SK-MEL-5 (cell line): ENCODE results near the gene THBS2. TPM values are rescaled to one million over a fixed set of nuclear protein-coding genes. Genes with fewer than 3 reads are reported as not detected.
"Not testable (repeated sequence)": the region's sequence is repeated elsewhere in the genome, so short reads cannot be mapped to it uniquely, and the experiment has no call there.

Experiments used
- DNase-seq: peaks from one replicate; pipeline ENCODE4 v3.0.0-alpha.2; 2016; ENCODE audit warnings: low read depth, low spot score
- in situ Hi-C: cut with HindIII; loops from 2 replicates; pipeline ENCODE4 v1.10.0; 2016; ENCODE audit warnings: low sequenced_read_pairs, high pct_unique_total_duplicates, low pct_unique_long_range_greater_than_20kb
- total RNA-seq: library from RNA; depleted of rRNA; stranded (reverse); fragments of >200 nt; shearing (Covaris generic); gene quantifications from 2 replicates; pipeline ENCODE4 v1.2.3, GENCODE V29; 2014

The THBS2 gene
- total RNA-seq, 1 experiment from 2014 or later: 0.18 TPM

GRCh38 chr6:169225887-169226286 is 27.8 kb downstream of the THBS2 start:
- no peak for DNase-seq
- in situ Hi-C loops: no loop called here

DNA sequence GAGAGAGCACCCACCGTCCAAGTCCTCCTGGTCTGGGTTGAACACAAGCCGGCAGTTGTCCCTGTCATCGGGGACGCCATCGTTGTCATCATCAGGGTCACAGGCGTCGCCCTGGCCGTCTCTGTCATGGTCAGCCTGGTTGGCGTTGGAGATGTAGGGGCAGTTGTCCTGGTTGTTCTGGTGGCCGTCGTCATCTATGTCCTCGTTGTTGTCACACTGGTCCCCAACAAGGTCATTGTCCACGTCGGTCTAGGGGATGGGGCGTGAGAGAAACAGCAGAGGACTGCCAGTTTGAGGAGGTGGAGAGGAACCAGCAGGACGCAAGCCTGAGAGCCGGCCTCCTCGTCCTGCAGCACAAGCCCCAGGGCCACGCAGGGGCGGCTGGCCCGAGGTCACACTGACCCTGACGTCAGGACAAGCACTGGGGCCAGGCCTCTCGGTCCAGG is 28.5 kb downstream of the THBS2 start:
- no peak for DNase-seq
- in situ Hi-C loops: no loop called here

- in situ Hi-C loops: no loop called here
- DNase-seq: no peak
Measured at GRCh38 chr6:169224716-169225115, 28.9 kb downstream of the THBS2 start.

- DNase-seq: no peak
- in situ Hi-C loops: no loop called here
Measured at GRCh38 chr6:169224185-169224695, 29.4 kb downstream of the THBS2 start.

- in situ Hi-C loops: no loop called here
- no peak for DNase-seq
Measured at GRCh38 chr6:169223006-169223405, 30.6 kb downstream of the THBS2 start.

DNA sequence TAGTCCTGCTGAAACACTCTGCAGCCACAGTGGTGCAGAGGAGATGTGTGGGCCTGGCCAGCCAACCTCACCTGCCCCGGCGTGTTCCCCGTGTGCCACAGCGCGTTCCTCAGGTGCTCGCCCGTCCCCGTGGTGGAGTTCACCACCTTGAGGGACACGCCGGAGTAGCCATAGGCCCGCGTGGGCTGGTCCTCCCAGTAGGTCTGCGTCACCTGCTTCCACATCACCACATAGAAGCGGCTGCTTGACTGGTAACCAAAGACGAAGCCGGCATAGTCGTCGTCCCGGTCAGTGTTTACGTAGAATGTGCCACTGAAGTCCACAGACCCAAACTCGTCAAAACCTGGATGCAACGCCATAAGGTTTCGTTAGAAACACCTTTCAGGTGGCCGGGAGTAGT is 31.5 kb downstream of the THBS2 start:
- in situ Hi-C loops: no loop called here
- DNase-seq: no peak

- DNase-seq: no peak
- in situ Hi-C loops: no loop called here
Measured at GRCh38 chr6:169221264-169221663, 32.4 kb downstream of the THBS2 start.

- in situ Hi-C loops: no loop called here
- DNase-seq: no peak
Measured at GRCh38 chr6:169220068-169220964, 33.3 kb downstream of the THBS2 start.

GRCh38 chr6:169217972-169218371 is 35.7 kb downstream of the THBS2 start:
- no peak for DNase-seq
- in situ Hi-C loops: no loop called here

- in situ Hi-C loops: no loop called here
- DNase-seq: no peak
Measured at GRCh38 chr6:169216830-169217229, 36.8 kb downstream of the THBS2 start.

GRCh38 chr6:169215201-169215681 is 38.4 kb downstream of the THBS2 start:
- in situ Hi-C loops: no loop called here
- no peak for DNase-seq

DNA sequence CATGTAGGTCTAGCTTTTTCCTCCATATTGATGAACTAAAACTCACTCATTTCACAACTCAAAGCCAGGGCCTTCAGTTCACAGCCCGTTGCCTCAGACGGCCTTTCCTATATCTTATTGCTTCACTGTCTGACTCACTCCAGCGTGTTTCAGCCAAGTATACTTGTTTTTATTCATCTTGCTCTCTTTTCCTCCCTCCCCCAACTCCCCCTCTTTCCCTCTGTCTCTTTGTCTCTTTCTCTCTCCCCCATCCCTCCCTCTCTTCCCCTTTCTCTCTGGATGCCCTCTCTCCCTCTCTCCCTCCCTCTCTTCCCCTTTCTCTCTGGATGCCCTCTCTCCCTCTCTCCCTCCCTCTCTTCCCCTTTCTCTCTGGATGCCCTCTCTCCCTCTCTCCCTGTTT is 38.9 kb downstream of the THBS2 start:
- in situ Hi-C loops: not testable (repeated sequence)
- peak; percentile 46 for DNase-seq

DNA sequence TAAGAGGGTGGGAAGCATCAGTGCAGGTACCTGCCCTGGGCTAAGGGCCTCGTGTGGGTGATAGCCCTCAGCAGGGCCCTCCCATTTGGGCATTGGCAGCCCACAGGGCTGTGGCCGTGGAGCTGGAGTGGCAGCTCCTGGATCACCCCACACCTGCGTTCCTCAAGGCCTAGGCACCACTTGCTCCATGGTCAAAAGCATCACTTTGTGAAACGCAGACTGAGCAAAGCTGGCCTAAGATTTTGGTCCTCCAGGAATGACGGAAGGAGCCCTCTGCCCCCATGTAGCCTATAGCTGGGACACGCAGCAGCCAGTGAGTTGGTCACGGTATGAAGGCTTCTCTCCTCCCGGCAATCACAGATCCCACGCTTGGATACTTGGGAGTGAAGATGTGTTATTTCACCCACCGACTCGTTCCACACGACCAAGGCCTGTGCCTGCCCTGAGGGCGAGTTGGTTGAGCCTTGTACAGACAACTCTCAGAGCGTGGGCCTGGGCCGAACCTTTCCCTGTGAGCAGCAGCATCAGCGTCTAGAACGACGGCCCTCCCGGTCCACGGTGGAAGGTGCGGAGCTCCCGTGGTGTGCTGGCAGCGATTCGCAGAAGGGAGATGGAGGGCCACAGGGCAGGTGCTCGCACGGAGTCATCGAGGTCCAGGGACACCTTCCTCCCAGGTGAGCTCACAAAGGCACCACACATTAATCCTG is 39.7 kb downstream of the THBS2 start:
- in situ Hi-C loops: no loop called here
- DNase-seq: no peak

DNA sequence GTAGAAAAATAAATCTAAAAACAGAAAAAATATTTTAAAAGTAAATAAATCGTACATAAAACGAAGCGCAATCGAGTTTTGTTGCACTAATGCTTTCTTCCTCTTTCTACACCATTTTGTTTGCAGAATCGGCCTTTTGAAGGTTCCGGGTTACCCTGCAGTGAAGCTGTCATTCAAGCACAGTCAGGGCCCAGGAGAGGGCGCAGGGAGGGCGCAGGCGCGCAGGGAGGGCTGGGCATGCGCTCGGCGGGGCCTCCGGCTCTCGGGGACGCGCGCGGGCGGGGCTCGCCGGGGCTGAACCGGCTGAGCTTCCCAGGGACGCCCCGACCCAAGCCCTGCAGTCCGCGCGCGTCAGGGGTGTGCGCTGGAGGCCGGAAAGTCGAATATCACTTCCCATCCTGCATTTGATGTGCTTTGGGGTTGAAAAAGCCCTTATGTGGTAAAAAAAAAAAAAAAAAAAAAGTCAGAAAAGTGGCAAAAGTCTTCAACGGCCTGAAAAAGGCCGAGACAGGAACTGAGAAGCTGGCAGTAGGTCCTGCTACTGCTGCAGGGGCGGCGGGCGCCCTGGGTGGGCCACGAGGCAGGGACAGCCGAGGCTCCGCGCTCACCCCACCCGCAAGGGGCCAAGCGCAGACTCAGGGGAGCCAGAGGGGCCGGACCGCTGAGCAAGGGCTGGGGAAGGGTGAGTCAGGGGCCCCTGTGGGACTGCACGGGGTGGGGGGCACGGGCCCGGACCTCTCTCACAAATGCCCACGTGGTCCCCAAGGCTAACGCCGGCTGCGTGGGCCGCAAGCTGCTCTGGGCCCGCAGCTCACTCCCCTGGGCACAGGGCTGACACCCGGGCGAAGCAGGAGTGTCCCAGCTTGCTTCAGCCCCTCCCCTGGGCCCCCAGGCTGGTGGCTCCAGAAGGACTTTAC is 40.5 kb downstream of the THBS2 start:
- DNase-seq: peak; percentile 90
- in situ Hi-C loops: no loop called here

DNA sequence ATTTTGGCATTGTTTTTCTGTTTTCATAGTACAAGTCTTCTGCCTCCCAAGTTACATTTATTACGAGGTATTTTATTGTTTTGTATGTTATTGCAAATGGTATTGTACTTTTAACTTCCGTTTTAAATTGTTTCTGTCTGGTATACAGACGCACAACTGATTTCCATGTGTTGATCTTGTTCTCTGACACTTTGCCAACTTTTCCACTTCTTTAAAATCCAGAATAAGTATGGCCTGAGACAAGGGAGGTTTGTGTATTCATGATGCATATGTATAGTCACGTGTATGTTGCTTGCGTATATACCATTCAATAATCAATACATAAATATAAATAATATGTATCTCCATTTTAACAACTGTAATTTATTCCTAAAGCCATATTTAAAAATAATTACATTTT is 41.2 kb downstream of the THBS2 start:
- in situ Hi-C loops: no loop called here
- peak; percentile 82 for DNase-seq

- DNase-seq: no peak
- in situ Hi-C loops: no loop called here
Measured at GRCh38 chr6:169211881-169212280, 41.8 kb downstream of the THBS2 start.

DNA sequence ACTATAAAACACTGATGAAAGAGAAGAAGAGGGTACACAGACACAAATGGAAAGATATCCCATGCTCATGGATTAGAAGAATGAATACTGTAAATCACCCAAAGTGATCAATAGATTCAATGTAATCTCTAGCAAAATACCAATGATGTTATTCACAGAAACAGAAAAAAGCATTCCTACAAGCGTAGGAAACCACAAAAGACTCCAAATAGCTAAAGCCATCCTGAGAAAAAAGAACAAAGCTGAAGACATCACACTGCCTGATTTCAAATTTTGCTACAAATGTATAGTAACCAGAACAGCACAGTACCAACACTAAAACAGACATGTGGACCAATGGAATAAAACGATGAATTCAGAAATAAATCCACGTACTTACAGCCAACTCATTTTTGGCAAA is 43.0 kb downstream of the THBS2 start:
- no peak for DNase-seq
- in situ Hi-C loops: no loop called here

DNA sequence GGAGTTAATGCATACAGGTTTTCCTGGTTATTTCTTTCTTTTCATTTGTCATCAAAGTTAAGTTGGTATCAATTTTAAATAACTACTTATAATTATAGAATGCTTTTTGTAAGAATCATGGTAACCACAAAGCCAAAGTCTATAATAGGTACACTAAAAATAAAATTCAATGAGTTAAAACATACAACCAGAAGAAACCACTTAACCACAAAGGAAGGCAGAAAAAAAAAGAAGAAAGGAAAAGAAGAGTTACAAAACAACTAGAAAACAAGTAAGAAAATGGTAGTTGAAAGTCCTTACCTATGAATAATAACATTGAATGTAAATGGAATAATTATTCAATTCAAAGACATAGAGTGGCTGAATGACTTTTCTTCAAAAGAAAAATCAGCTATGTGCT is 45.6 kb downstream of the THBS2 start:
- no peak for DNase-seq
- in situ Hi-C loops: no loop called here
